ENCODE data around the gene SMARCA4.
A peak's percentile ranks its signal among the peaks of the same experiment; 100 is the strongest.

The SMARCA4 gene

DNA sequence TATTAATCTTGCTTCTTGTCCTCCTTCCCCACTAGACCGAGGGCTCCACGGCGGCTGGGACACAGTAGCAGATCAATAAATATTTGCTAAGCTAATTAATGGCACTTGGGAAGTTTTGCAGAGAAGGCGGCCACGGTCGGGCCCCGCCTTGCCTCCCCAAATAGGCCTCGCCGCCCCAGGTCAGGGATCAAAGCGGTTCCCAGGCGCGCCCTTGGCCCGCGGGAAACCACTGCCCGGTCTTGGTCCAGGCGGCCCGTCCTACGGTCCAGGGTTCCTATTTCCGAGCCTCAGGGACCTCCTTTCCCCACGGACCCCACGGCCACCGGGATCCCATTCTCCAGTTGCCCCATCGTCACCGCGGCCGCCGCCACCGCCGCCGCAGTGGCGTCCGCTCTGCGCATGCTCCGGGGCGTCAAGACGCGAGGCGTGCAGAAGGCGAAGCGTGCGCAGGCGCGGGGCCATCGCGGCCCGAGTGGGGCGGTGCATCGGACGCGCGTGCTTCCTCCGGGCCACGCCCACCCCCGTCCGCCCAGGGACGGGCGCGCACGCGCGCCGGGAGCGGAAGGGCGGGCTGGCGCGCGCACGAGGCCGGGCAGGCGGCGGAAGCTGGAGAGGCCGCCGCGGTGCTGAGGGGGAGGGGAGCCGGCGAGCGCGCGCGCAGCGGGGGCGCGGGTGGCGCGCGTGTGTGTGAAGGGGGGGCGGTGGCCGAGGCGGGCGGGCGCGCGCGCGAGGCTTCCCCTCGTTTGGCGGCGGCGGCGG is at the start of gene SMARCA4:
Gene SMARCA4 (plus strand): TSS at position 717 of the 759 bp plus-strand sequence. CDS start 23,122 bp downstream, outside the sequence.
- peak; percentile 91 for DNase-seq (ENCODE audit: low read depth)

DNA sequence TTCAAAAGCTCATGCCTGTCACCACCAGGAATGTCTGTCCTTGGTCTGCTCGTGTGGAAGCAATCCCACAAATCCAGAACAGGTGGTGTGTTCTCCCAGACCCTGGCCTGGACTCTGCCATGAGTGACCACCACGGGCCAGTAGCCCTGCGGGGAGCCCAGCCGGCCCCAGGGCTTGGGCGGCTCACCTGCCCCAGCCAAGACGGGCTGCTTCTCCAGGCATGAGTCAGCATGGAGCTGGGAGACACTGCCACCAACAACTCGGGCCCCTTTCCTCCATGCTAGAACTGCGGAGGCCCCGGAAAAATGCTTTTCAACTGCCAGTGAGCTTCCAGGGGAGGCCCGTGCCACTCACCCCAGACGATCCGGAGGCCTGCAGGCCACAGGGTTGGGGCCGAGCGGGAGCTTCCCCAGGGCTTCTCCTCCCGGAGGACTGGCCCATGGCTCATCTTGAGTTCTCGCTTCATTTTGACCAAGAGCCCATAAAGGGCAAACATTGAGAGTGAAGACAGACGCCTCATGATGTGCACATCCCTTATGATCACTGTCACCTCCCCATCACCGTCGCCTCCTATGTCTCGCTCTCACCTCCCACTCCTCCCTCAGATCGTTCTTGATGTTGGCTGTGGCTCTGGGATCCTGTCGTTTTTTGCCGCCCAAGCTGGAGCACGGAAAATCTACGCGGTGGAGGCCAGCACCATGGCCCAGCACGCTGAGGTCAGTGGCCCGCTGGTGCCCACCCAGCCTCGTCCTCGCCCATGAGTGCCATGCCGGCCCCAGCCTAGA is 49.1 kb upstream of the SMARCA4 start:
- no peak for DNase-seq (ENCODE audit: low read depth)

DNA sequence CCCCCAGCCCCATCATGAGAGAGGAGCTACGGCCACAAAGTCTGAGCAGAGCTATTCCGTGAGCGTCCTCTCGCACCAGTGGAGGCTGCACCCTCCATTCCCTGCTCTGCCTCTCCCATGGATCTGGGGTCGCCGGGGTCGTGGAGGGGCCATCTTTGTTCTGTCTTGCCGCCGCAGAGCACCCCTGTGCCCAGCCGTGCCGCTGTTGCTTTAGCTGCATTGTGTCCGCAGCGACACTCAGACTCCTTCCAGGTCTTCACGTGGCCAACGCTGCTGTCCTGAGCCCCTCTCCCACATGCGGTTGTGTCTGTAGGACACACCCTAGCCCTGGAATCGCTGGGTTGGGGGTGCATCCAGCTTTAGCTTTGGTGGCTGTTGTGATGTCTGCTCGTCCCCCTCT is 48.2 kb upstream of the SMARCA4 start:
- no peak for DNase-seq (ENCODE audit: low read depth)

DNA sequence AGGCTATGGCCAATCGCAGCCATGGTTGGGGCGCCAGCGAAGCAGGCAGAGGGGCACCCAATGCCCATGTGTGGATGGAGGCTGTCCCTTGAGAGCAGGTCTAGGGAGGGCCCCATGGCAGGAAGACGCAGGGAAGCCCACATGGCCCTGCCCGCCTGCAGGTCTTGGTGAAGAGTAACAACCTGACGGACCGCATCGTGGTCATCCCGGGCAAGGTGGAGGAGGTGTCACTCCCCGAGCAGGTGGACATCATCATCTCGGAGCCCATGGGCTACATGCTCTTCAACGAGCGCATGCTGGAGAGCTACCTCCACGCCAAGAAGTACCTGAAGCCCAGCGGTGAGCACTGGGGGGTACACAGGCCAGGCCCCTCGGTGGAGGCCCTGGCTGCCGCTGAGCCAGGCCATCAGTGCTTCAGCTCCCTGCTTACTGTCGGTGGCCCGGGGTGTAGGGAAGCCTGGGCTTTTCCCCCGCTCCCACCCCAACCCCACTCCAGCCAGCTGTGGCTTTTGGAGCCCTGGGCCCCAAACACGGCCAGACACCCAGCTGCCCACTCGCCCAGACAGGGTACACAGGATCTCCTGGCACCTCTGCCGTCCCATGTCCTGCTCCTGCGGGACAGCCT is 47.0 kb upstream of the SMARCA4 start:
- no peak for DNase-seq (ENCODE audit: low read depth)

DNA sequence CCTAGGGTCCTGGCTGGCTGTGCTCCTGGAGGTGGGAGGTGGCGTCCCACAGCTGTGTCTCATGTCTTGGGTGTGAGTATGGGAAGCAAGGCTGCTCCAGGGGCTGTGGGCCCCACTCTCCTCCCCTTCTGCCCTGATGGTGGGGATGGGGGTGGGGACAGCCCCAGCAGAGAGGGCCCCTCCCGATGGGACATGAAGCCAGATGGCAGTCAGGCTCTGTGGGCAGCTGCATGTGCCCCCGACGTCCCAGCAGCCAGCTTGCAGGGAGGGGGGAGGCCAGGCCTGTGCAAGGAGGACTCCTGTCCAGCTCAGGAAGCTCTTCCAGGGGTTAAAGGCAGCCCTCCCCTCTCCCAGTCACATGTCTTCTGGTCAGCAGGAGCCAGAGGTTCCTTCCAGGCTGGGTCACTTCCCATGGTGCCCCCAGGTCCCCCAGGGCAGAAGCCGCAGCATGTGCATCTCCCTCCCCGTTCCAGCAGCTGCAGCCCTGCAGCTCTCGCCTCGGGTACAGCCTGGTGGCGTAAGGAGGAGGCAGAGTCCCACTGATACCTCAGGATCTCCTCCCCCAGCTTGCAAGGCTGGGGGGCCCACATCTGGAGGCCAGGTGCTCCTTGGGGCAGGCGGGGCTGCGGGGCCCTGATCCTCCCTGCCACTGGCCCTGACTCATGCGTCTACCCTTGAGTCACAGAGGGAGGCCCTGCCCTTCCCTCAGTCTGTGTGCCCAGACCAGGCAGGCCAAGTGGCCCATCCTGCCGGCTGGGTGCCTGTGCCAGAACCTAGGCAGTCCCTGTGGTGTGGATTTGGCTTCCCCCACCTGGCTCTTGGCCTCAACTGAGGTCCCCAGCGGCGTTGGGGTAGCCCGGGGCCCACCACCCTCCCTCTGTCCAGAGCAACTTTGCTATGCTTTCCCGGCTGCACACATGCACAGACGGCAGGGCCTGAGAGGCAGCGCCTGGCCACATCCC is 45.4 kb upstream of the SMARCA4 start:
- peak; percentile 72 for DNase-seq (ENCODE audit: low read depth)

DNA sequence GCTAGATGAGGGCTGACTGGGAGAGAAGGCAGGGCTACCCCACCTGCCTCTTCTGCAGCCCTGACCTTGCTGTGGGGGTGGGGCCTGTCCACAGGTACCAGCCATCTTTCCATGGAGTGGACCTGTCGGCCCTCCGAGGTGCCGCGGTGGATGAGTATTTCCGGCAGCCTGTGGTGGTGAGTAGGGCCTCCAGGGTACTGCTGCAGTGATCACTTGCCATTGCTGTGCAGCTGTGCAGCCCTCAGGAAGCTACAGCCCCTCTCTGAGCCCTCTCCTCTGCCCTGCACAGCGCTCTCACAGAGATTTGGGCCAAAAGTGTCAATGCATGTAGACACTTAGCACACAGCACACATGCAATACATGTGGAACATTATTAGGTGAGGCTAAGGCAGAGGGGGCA is 44.2 kb upstream of the SMARCA4 start:
- no peak for DNase-seq (ENCODE audit: low read depth)

DNA sequence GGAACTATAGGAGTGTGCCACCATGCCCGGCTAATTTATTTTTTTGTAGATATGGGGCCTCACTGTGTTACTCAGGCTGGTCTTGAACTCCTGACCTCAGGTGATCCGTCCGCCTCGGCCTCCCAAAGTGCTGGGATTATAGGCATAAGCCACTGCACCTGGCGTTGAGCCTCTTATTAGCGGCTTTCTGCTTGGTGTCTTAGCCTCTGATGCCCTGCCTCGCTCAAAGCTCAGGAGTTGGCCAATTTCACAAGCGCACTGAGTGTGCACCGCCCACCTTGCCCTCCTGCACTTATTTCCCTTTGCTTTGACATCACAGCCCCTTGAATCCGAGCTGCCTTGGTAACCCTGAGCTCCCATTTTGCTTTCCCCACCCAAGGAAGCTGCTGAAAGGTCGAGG is 42.5 kb upstream of the SMARCA4 start:
- DNase-seq (ENCODE audit: low read depth) = no peak

DNA sequence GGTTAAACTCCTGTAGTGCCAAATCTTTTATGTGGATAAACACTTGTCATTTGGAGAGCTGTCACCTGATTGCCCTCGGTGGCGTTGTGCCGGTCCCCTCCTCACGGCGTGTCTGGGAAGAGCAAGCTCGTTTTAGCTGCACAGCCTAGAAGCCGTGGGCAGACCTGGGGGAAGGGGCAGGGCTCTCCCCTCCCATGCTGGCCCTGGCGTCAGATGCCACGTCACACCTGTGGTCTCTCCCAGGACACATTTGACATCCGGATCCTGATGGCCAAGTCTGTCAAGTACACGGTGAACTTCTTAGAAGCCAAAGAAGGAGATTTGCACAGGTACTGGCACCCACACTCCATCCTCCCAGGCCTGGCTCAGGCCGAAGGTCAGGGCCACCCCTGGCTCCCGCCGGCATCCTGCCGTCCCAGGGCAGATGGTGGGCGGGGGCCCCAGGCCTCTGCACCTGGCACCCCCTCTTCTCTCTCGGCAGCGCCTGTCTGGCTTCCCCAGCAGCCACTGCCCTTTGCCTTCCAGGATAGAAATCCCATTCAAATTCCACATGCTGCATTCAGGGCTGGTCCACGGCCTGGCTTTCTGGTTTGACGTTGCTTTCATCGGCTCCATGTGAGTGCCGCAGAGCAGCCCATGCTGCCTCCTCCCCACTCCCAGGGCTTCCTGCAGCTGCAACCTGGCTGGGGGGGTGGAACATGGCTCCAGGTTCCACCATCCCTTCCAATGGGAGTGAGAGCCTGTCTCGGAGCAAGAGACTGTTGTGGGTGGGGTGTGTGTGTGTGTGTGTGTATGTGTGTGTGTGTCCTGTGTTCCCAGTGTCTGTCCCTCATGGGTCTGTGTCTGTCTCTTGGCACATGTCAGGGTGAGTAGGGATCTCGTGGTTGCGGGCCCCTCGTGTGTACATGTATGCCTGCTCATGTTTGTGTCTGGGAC is 41.2 kb upstream of the SMARCA4 start:
- no peak for DNase-seq (ENCODE audit: low read depth)

DNA sequence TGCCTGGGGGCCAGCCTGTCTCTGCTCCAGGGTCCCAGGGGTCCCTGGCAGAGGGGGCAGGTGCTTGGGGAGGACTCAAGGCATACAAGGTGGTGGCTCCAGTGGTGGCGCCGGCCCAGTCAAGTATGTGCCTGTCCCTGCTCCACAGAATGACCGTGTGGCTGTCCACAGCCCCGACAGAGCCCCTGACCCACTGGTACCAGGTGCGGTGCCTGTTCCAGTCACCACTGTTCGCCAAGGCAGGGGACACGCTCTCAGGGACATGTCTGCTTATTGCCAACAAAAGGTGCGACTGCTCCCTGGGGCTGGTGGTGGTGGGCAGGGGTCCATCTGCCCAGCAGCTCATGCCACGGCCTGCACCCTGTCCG is 40.6 kb upstream of the SMARCA4 start:
- no peak for DNase-seq (ENCODE audit: low read depth)

DNA sequence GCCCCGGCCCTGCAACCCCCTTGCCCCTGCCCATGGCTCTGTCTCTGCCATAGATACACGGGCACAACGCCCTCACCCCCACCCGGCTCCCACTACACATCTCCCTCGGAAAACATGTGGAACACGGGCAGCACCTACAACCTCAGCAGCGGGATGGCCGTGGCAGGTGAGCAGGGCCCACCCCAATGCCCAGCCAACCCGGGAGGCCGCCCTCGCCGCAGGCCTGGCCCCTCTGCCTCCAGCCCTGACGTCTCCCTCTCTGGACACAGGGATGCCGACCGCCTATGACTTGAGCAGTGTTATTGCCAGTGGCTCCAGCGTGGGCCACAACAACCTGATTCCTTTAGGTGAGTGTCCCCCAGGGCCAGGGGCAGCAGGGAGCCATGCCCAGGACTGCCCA is 40.0 kb upstream of the SMARCA4 start:
- no peak for DNase-seq (ENCODE audit: low read depth)

DNA sequence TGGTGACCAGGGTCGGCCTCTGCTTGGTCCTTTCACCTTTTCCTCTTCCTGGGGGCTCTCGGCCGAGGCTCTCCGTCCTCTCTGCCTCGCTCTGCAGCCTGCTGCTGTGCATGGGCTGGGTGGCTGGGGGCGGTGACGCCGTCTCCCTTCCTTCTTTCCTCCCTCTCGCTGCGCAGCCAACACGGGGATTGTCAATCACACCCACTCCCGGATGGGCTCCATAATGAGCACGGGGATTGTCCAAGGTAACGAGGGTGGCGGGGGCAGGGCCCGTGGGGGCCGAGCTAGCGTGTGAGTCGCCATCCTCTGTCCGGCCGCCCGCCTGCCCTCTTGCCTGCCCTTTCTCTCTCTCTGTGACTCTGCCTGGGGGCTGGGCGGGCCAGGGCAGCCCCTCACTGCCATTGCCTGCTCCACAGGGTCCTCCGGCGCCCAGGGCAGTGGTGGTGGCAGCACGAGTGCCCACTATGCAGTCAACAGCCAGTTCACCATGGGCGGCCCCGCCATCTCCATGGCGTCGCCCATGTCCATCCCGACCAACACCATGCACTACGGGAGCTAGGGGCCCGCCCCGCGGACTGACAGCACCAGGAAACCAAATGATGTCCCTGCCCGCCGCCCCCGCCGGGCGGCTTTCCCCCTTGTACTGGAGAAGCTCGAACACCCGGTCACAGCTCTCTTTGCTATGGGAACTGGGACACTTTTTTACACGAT is 39.5 kb upstream of the SMARCA4 start:
- DNase-seq (ENCODE audit: low read depth) = no peak

DNA sequence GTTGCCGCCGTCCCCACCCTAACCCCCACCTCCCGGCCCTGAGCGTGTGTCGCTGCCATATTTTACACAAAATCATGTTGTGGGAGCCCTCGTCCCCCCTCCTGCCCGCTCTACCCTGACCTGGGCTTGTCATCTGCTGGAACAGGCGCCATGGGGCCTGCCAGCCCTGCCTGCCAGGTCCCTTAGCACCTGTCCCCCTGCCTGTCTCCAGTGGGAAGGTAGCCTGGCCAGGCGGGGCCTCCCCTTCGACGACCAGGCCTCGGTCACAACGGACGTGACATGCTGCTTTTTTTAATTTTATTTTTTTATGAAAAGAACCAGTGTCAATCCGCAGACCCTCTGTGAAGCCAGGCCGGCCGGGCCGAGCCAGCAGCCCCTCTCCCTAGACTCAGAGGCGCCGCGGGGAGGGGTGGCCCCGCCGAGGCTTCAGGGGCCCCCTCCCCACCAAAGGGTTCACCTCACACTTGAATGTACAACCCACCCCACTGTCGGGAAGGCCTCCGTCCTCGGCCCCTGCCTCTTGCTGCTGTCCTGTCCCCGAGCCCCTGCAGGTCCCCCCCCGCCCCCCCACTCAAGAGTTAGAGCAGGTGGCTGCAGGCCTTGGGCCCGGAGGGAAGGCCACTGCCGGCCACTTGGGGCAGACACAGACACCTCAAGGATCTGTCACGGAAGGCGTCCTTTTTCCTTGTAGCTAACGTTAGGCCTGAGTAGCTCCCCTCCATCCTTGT is 38.8 kb upstream of the SMARCA4 start:
- no peak for DNase-seq (ENCODE audit: low read depth)

DNA sequence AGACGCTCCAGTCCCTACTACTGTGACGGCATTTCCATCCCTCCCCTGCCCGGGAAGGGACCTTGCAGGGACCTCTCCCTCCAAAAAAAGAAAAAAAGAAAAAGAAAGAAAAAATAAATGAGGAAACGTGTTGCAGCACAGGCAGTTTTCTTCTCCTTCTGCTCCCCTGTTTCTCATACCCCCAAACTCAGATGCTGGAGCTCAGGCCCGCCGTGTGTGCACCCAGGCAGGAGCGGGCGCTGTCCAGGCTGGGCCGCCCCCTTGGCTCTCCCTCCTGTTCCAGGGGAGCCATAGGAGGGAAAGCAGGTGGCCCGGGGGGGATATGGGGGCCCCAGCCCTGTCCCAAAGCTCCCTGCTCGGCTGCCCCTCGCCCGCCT is 38.2 kb upstream of the SMARCA4 start:
- DNase-seq (ENCODE audit: low read depth) = no peak

DNA sequence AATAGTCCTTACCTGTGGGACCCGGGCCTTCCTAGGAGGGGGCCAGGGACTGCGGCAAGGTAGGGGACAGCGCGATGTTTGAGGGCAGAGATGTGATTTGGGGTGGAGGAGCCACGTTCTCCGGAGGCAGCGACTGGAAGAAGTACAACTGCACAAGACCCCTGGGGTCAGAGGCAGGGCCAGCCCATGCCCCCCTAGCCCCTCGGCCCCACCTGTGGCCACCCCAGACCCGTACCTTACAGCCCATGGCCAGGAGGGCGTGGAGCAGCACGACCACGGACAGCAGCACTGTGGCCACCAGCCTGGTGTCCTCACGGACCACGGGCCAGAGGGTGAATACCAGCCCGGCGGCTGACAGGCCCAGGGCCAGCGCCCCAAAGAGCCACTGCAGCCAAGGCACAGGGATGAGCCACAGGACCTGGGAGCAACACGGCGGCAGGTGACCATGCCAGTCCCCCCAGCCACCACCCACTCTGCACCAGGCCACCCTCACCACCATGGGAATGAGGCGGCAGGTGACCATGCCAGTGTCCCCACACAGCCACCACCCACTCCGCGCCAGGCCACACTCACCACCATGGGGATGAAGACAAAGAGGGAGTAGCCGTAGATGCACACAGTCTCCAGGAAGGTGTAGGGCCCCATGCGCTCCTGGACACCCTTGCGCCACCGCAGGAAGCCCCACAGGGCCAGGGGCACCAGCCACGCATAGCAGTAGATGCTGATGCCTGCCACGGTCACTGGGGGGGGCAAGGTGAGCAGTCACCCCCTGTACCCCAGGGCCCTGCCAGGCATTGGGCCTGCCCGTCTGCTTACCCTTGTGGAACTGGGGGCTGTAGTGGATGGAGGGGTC is 37.3 kb upstream of the SMARCA4 start:
- no peak for DNase-seq (ENCODE audit: low read depth)

DNA sequence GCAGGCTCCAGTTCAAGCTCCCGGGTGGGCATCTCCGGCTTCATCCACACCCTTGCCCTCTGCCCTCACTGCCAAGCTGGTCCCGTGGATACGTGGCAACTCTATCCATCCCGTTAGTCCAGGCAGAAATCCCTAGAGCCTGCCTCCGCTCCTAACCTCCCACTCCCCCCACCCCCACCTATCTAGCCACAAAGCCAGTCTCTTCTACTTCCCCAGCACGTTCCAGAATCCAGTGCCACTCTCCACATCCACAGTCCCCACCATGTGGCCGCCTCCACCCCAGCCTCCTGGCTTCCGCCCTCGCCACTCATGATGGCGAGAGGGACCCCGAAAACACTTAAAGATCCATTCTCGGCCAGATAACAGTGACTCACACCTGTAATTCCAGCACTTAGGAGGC is 36.2 kb upstream of the SMARCA4 start:
- DNase-seq (ENCODE audit: low read depth) = no peak

DNA sequence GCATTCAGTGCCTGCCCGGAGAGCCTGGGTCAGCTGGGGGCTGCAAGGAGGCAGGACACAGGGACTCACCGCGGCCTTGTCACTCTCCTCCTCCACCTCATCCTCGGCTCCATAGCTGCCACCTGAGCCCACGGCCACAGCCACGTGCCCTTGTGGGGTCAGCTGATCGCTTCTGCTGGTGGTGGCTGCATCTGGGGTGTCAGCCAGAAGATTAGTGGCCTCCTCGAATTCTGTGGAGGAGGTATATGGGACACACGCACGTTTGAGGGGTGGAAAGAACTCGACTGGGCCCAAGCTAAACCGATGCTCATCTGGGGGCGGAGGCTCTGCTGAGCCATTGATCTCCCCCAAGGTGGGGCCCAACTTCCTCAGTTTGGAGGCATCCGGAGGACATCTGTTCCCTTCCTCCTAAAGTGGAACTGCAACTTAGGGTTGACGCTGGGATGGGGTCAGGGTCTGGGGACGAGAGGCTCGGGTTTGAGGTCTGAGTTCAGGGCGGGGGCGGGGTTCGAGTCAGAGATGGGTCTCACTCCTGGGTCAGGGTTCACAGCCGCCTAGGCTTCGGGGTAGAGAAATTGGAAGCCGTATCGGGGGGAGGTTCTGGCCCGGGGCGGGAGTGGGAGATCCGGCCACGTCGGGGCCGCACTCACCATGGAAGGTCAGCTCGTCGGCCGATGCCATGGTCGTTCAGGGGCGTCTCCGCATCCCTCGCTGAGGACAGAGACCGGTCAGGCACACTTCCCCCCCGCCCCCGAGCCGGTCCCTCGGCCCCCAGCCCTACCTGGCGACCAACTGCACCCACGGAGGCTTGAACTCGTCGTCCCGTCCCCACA is 32.9 kb upstream of the SMARCA4 start:
- no peak for DNase-seq (ENCODE audit: low read depth)

DNA sequence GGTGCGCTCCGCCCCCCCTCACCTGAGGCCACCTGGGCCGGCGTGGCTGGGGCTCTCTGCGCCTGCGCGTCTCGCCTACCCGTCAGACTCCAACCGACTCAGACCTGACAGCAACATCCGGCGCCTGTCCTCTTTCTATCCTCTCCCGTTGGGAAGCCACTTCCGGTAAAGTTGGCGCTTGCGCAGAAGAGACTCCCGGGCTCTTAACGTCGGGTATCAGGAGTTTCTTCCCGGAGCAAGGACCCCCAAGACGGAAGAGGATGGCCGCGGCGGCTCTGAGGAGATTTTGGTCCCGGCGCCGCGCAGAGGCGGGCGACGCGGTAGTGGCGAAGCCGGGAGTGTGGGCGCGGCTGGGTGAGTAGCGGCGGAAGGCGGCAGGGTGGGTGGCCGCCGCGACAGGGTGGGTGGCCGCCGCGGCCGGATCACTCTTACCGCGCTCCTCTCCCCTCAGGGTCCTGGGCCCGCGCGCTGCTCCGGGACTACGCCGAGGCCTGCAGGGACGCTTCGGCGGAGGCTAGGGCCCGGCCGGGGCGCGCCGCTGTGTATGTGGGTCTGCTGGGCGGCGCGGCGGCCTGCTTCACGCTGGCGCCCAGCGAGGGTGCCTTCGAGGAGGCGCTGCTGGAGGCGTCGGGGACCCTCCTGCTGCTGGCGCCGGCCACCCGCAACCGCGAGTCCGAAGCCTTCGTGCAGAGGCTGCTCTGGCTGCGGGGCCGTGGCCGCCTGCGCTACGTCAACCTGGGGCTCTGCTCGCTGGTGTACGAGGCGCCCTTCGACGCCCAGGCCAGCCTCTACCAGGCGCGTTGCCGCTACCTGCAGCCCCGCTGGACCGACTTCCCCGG is 32.0 kb upstream of the SMARCA4 start, which contains the start of the genes TIMM29 and YIPF2:
Gene TIMM29 (plus strand): TSS at position 249 of the 839 bp plus-strand sequence. CDS start 12 bp downstream, at position 261.
Gene YIPF2 (minus strand): TSS at position 77 of the 839 bp plus-strand sequence. CDS start 229 bp downstream, outside the sequence.
- DNase-seq (ENCODE audit: low read depth) = peak; percentile 96
